Stimulated activated CD4-positive, alpha-beta T cell treated with anti-CD3 and anti-CD28 coated beads, Interleukin-15, amount 100 ng/mL, for 1 hour (primary cell): ENCODE data around the gene IL1F10.

Experiments used
- DNase-seq, 2 donors: peaks; one replicate each; pipeline ENCODE4 v3.0.0-alpha.2; 2020; ENCODE audit warnings: low read depth in 1 of 2, low spot score in 1 of 2

Gene IL1F10, protein sequence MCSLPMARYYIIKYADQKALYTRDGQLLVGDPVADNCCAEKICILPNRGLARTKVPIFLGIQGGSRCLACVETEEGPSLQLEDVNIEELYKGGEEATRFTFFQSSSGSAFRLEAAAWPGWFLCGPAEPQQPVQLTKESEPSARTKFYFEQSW

GRCh38 chr2:113067681-113068080 is at the start of gene IL1F10:
Gene IL1F10, plus strand, starts transcription at chr2:113067970. Its CDS starts 4,769 bp downstream, at chr2:113072739.
- no peak for DNase-seq

DNA sequence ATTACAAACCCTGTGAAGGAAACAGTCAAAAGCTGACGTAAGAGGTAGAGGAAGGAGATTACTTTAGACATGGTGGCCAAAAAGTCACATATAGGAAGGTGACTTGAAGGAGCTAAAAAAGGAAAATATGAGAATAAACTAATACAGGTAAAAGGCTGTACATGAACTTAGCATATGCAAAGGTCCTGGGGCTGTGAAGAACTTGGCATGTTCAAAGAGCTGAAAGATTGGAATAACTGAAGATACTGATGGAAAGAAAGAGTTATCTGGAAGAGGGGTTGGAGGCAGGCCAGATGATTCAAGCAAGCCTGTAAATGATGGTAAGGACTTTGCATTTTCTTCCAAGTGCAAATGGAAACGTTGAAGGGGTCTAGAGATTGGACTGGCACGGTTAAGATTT is 49.3 kb upstream of the IL1F10 start:
- DNase-seq = no peak

DNA sequence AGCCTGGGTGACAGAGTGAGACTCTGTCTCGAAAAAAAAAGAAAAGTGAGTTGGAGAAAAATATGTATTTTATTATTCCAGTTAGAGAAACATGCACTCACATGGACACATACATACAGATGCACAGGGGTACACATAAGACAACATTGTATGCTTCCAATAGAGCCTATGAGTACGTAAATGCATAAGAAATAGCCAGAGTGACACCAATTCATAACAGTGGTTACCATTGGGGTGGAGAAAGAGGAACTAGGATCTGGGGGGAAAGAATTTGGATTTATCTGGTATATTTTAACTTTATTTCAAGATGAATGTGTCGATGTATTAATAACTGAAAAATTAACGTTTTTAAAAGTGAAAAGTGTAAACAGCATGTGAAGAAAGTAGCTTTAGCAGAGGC is 46.5 kb upstream of the IL1F10 start:
- no peak for DNase-seq

- no peak for DNase-seq
Measured at GRCh38 chr2:113024764-113025163, 43.0 kb upstream of the IL1F10 start.

DNA sequence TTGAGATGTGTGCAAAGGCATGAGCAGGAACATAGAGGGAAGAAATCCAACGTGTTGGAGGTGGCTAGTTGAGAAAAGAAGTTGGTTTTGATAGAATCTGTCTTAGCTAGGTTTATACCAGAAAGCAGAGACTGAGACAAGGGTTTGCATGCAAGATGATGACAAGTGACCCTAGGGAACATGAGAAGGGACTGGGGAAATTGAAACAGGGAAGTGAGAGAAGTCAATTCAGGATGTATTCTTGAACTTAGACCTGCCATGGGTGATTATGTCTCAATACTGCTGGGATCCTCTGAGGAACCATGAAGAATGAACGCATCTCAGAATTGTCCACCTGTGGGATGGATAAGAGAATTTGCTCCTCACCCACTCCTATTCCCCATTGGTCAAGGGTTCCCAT is 42.0 kb upstream of the IL1F10 start:
- DNase-seq = no peak

DNA sequence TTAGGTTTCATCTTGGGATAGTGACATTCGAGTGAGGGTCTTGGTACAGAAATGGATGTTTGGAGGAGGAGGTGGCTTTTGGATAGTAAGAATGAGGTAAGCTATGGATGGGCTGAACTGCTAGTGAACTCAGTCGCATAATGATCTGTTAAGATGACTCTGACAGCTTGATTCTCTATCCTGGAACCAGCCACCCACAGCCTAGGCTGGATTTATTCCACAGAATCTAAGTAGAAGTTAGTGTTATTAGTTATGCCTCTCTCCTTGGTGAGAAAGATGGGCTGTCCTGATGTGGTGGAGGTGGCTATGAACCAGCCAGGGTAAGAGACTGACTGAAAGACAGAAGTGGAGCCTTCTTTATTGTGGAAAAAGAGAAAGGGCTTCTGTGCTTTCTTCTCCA is 40.1 kb upstream of the IL1F10 start:
- DNase-seq = no peak

GRCh38 chr2:113028112-113028511 is 39.7 kb upstream of the IL1F10 start:
- DNase-seq = no peak

DNA sequence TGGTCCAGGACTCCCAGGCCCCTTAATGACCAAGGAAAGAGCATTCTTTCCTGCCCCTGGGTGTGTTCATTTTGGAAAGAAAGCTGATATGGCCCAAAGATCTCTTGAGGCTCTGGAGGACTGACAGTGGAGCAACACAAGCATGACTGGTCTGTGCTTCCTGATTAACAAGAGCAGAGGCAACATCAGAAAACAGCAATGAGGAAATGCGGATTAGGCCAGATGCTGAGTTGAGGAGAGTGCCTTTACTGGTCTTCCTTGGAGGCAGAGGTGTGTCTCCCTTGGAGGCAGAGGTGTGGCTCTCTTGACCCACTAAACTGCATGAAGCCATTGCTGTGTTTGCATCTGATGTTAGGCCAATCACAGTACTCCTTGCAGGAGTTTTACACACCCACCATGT is 35.0 kb upstream of the IL1F10 start:
- no peak for DNase-seq

- DNase-seq = no peak
Measured at GRCh38 chr2:113034016-113034415, 33.8 kb upstream of the IL1F10 start.

- DNase-seq = no peak
Measured at GRCh38 chr2:113036763-113037162, 31.0 kb upstream of the IL1F10 start.

DNA sequence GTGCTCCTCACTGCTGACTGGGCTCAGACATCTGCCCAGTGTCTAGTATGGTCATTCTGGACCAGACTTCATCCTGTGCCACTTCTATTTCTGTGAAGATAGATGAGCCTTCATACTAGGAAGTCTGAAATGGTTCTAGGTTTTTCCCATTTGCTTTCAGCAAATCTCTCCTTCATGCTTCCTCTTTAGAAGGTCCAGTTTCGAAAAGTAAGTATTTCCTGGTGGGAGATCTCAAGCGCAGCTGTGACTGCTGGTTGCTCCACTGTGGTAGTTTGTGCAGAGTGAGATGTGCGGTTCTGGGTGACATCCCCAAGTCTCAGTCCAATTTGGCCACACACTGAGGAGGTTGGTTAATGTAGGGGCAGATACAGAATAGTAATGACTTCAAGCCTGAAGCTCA is 29.5 kb upstream of the IL1F10 start:
- no peak for DNase-seq

DNA sequence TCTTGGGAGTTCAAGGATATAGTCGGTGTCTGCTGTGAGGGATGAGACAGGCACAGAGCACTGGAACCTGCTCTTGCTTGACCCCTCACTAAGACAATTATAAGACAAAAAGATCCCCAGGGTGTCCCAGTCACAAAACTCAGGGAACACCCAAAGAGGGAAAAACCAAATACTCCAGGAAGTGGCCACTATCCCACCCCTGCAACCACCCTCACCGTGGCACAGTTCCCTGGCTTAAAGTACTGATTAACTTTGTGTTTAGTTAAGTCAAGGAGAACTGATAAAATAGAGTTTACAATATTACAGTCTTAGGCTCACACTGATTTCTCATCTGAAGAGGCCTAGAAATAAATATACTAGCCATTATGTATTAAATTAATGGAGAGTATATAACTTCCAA is 28.6 kb upstream of the IL1F10 start:
- DNase-seq = no peak

DNA sequence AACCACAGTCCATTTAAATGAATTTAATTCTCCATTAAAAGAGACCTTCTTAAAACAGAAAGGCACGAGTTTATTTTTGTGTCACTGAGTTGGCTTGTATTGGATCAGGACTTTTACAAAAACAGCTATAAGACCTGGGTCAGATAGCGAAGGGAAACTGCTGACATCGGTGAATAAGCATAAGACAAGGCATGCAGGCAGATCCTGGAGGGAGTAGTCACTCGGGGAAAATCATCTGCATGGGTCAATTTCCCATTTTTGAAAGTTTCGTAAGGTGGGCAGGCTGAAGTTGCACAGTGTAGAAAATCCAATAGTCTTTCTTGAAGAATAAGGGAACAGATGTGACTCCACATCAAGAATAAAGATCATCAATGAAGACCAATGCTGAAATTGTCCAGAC is 28.1 kb upstream of the IL1F10 start:
- no peak for DNase-seq

DNA sequence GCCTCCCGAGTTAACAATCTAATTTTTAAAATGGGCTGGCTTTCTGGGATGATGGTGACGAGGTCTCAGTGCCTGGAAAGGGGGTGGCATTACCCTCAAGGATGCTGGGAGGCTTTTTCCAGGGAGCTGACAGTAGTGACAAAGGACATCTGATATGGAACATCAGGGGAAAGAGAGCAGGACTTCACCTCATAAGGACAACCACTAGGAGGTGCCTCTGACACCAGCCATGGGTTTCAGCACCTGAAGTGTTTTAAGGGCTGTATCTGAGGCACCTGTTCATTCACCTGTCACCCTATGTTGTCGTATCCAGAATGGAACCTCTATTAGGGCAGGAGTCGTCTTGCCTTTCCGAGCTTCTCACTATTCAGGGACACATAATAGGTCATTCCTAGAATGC is 25.9 kb upstream of the IL1F10 start:
- DNase-seq = no peak

GRCh38 chr2:113046465-113046864 is 21.3 kb upstream of the IL1F10 start:
- no peak for DNase-seq

- DNase-seq = no peak
Measured at GRCh38 chr2:113050921-113051895, 16.6 kb upstream of the IL1F10 start.

DNA sequence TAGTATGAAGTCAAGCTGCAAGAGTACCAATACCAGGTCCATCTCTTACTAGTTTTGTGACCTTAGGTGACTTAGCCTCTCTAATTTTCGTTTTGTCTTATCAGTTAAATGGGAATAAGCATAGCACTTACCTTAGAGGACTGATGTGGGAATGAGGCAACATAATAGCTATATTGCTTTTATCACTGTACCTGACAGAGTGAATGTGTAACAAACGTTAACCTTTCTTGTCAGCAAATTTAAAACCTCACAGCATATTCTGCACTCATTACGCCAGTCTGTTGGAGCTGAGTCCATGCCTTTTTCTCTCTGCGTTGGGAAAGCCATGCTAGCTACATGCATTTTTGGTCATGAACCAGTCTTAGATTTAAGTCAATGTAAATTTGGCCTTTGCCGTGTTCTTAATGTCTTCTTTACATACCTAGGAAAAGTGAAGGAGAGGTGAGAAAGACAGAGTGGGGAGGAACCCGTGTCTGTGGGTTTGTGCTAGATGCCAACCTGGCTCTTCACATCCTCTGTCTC is 15.3 kb upstream of the IL1F10 start, which contains the start of gene IL36B:
Gene IL36B (minus strand): TSS at position 472 of the 522 bp plus-strand sequence.
- DNase-seq = no peak

- DNase-seq = no peak
Measured at GRCh38 chr2:113053666-113054065, 14.1 kb upstream of the IL1F10 start.

DNA sequence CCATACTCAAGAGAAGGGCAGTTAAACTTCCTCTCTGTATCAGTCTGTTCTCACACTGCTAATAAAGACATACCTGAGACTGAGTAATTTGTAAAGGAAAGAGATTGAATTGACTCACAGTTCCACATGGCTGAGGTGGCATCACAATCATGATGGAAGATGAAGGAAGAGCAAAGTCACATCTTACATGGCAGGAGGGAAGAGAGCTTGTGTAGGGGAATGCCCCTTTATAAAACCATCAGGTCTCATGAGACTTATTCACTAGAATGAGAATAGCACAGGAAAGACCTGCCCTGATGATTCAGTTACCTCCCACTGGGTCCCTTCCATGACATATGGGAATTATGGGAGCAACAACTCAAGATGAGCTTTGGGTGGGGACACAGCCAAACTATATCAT is 13.7 kb upstream of the IL1F10 start:
- no peak for DNase-seq

- DNase-seq = no peak
Measured at GRCh38 chr2:113056521-113056920, 11.2 kb upstream of the IL1F10 start.

GRCh38 chr2:113057117-113057516 is 10.7 kb upstream of the IL1F10 start:
- DNase-seq = no peak

- DNase-seq = no peak
Measured at GRCh38 chr2:113058411-113058994, 9.3 kb upstream of the IL1F10 start.
